HepG2 (cell line): Measurements from ENCODE around the gene ABHD17A. TPM values are rescaled to one million over a fixed set of nuclear protein-coding genes. Genes with fewer than 3 reads are reported as not detected.

Experiments
- ATAC-seq: fragments of 200-7000 bp; cut with Tn5 transposase; 3 replicates; pipeline ENCODE4 v1.9.1; 2020; ENCODE audit warnings: mild to moderate bottlenecking, moderate library complexity
- BruUV-seq: library from RNA; stranded (reverse); fragments of 400-500 nt; replicated peaks from 2 replicates; lab custom pipeline; 2021; lab: Mats Ljungman, UMichigan
- CTCF ChIA-PET: fragments of 300-600 bp; formaldehyde crosslinking; extraction: SDS; loops from one replicate; lab custom pipeline; 2021; ENCODE audit warnings: low total read pairs, inconsistent platforms, low intra/inter-chr PET ratio; lab: Yijun Ruan, JAX
- POLR2A ChIA-PET: fragments of 350-600 bp; sonication (Branson Sonifier 250); formaldehyde crosslinking; loops from one replicate; lab custom pipeline; 2020; ENCODE audit warnings: antibody characterized with exemption, inconsistent platforms; lab: Yijun Ruan, JAX
- DNase-seq: peaks from one replicate; pipeline ENCODE4 v3.0.0-alpha.2; 2015; ENCODE audit warnings: low spot score
- FAIRE-seq: peaks from 3 replicates; lab custom pipeline; 2011; peaks lifted over from hg19 to GRCh38; lab: Jason Lieb, UNC
- H2AFZ ChIP-seq: one replicate; pipeline ENCODE4 v1.6.1; 2011; ENCODE audit warnings: low read length, inconsistent platforms
- H3K27ac ChIP-seq: fragments of 300-600 bp; 3 replicates; pipeline ENCODE4 v1.8.0; 2011; ENCODE audit warnings: mixed run types, mild to moderate bottlenecking, mixed read lengths, low read length, inconsistent platforms; ENCODE audit not compliant: insufficient read depth; ENCODE audit errors: extremely low read length
- H3K27me3 ChIP-seq, 2 experiments: fragments of 200-600 bp in 1 of 2; 2 replicates in 1 of 2; 3 replicates in 1 of 2; pipeline versions ENCODE4 v1.6.0 to v1.8.0; 2011; ENCODE audit warnings: low read length in 2 of 2, mild to moderate bottlenecking in 2 of 2, moderate library complexity in 2 of 2, inconsistent platforms in 1 of 2; ENCODE audit not compliant: insufficient read depth in 2 of 2, control insufficient read depth in 1 of 2
- H3K36me3 ChIP-seq, 2 experiments: fragments of 200-600 bp in 1 of 2; replicated peaks in 1 of 2; 2 replicates in 1 of 2; 3 replicates in 1 of 2; pipeline versions ENCODE4 v1.5.1 to v1.8.0; 2011; ENCODE audit warnings: low read length in 2 of 2, inconsistent platforms in 1 of 2; ENCODE audit not compliant: insufficient read depth in 2 of 2, control insufficient read depth in 1 of 2
- H3K4me1 ChIP-seq: 2 replicates; pipeline ENCODE4 v1.5.1; 2012; ENCODE audit warnings: low read length, inconsistent platforms; ENCODE audit not compliant: insufficient read depth
- H3K4me2 ChIP-seq: 2 replicates; pipeline ENCODE4 v1.6.0; 2011; ENCODE audit warnings: low read depth, low read length, inconsistent platforms
- H3K4me3 ChIP-seq, 3 experiments: fragments of 200-600 bp in 1 of 3; sonication (generic), shearing (Covaris generic) in 1 of 3; replicated peaks in 1 of 3; 2 replicates each; pipeline ENCODE4 v1.5.1; 2011 to 2016; ENCODE audit warnings: low read length in 3 of 3, inconsistent platforms in 2 of 3, low read depth in 2 of 3, mild to moderate bottlenecking in 2 of 3, control low read depth in 1 of 3, mixed read lengths in 1 of 3; ENCODE audit not compliant: insufficient read depth in 1 of 3
- H3K79me2 ChIP-seq: one replicate; pipeline ENCODE4 v1.6.1; 2011; ENCODE audit warnings: low read length, inconsistent platforms; ENCODE audit not compliant: insufficient read depth
- H3K9ac ChIP-seq: 2 replicates; pipeline ENCODE4 v1.6.0; 2011; ENCODE audit warnings: mild to moderate bottlenecking, low read depth, low read length, inconsistent platforms; ENCODE audit not compliant: insufficient read depth
- H3K9me3 ChIP-seq: 2 replicates; pipeline ENCODE4 v1.5.1; 2012; ENCODE audit warnings: mild to moderate bottlenecking, low read length
- H4K20me1 ChIP-seq: 2 replicates; pipeline ENCODE4 v1.6.0; 2011; ENCODE audit warnings: inconsistent platforms, mild to moderate bottlenecking, low read length, moderate library complexity; ENCODE audit not compliant: insufficient read depth
- EEA1 ChIP-seq: sonication (generic); formaldehyde crosslinking; IDR thresholded peaks from 2 replicates; pipeline ENCODE4 v1.5.1; 2020; ENCODE audit warnings: mild to moderate bottlenecking, missing genetic modification reagents, borderline replicate concordance
- ERF ChIP-seq: IDR thresholded peaks from 2 replicates; pipeline ENCODE4 v1.6.1; 2018; ENCODE audit warnings: missing biosample characterization, missing genetic modification reagents
- ETV6 ChIP-seq: sonication (generic); formaldehyde crosslinking; conservative IDR thresholded peaks from 2 replicates; pipeline ENCODE4 v1.4.0; 2020; ENCODE audit warnings: missing genetic modification reagents
- FIP1L1 ChIP-seq: fragments of 200-400 bp; formaldehyde crosslinking; IDR thresholded peaks from 2 replicates; pipeline ENCODE4 v1.6.1; 2018; ENCODE audit warnings: low read depth, mild to moderate bottlenecking, low read length, moderate library complexity, borderline replicate concordance; ENCODE audit not compliant: insufficient read depth
- HMG20B ChIP-seq: conservative IDR thresholded peaks from 2 replicates; pipeline ENCODE4 v1.6.1; 2016; ENCODE audit warnings: missing genetic modification reagents, missing compliant biosample characterization
- MEIS2 ChIP-seq: sonication (generic); formaldehyde crosslinking; IDR thresholded peaks from 2 replicates; pipeline ENCODE4 v1.9.0; 2021; ENCODE audit warnings: mild to moderate bottlenecking, missing genetic modification reagents
- U2AF2 ChIP-seq: fragments of 200-400 bp; formaldehyde crosslinking; IDR thresholded peaks from 2 replicates; pipeline ENCODE4 v1.6.1; 2017; ENCODE audit warnings: low read depth, mild to moderate bottlenecking, low read length
- ZMAT3 ChIP-seq: sonication (generic); formaldehyde crosslinking; conservative IDR thresholded peaks from 2 replicates; pipeline ENCODE4 v1.7.0; 2021; ENCODE audit warnings: missing genetic modification reagents
- ZNF383 ChIP-seq: sonication (generic); formaldehyde crosslinking; IDR thresholded peaks from 2 replicates; pipeline ENCODE4 v1.4.0; 2020; ENCODE audit warnings: missing genetic modification reagents, mild to moderate bottlenecking, borderline replicate concordance
- ZNF75D ChIP-seq: sonication (generic); formaldehyde crosslinking; IDR thresholded peaks from 2 replicates; pipeline ENCODE4 v1.8.1; 2023; ENCODE audit warnings: missing genetic modification reagents, mild to moderate bottlenecking, borderline replicate concordance
- ZNF878 ChIP-seq: sonication (generic); formaldehyde crosslinking; IDR thresholded peaks from 2 replicates; pipeline ENCODE4 v1.8.1; 2023; ENCODE audit warnings: mild to moderate bottlenecking, missing genetic modification reagents, moderate library complexity
- WGBS: methylation state at CpG from one replicate; pipeline ENCODE4 v1.1.6; 2017; ENCODE audit warnings: low lambda C conversion rate; 5-methylcytosine and 5-hydroxymethylcytosine counted together
- in situ Hi-C: cut with HindIII; loops from 2 replicates; pipeline ENCODE4 v1.10.0; 2017; ENCODE audit warnings: low pct_unique_long_range_greater_than_20kb; ENCODE audit not compliant: extremely low pct_ligation_motif_present
- intact Hi-C: fragments of 100-400 bp; cut with micrococcal nuclease; formaldehyde crosslinking; loops from one replicate; pipeline ENCODE4 v1.10.0; 2022; ENCODE audit not compliant: unreplicated experiment
- polyA plus RNA-seq, 8 experiments: library from polyadenylated mRNA; depleted of rRNA in 3 of 8; stranded (reverse) in 7 of 8; unstranded in 1 of 8; fragments of >200 nt; fragmentation: Illumina TruSeq in 4 of 8; extraction: Trizol in 4 of 8; gene quantifications; 2 replicates each; pipeline versions ENCODE4 v1.2.1 to v1.2.3, GENCODE V29; 2011 to 2016; ENCODE audit warnings: low read depth in 4 of 8, missing spikeins in 1 of 8, mixed read lengths in 1 of 8; ENCODE audit not compliant: insufficient read depth in 1 of 8
- total RNA-seq, 5 experiments: library from RNA; depleted of rRNA; stranded (reverse); fragments of >200 nt; fragmentation: Illumina TruSeq; extraction: Trizol; gene quantifications; 2 replicates each; pipeline ENCODE4 v1.2.3, GENCODE V29; 2016; ENCODE audit warnings: low read depth in 1 of 5
- TF ChIP-seq, protein P1 (sequence below): sonication (generic); formaldehyde crosslinking; IDR thresholded peaks from 2 replicates; pipeline ENCODE4 v1.8.1; 2022; ENCODE audit warnings: low read depth, mild to moderate bottlenecking, missing genetic modification reagents

Gene ABHD17A
- total and polyA plus RNA-seq, 2 of the 13 experiments (the other 11 are each of a cell fraction or from before 2014, with no cell fraction given): 27.7 to 40.8 TPM

DNA sequence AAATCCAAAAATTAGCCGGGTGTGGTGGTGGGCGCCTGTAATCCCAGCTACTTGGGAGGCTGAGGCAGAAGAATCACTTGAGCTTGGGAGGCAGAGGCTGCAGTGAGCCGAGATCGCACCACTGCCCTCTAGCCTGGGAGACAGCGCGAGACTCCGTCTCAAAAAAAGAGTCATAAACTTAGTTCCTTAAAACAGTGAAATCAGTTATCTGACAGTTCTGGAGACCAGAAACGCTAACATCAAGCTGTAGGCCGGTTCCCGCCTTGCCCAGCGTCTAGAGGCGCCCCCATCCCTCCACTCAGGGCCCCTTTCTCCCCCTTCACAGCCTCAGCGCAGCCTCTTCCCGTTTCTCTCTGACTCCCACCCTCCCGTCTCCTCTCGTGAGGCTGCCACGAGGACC is 31.9 kb upstream of the ABHD17A start:
- Histone ChIP-seq H3K4me3 (no peak overlapping the region), H3K36me3 (peaks cover 23 to 53% of the 10 kb centered on the region in 2 experiments; a peak in 4 of 5 replicates), H3K9ac (no peak overlapping the region), H3K4me1 (no peaks in the 10 kb centered on the region), H4K20me1 (no peaks in the 10 kb centered on the region), H2AFZ (no peak overlapping the region), H3K9me3 (no peaks in the 10 kb centered on the region), H3K4me2 (no peak overlapping the region), H3K27me3 (no peaks in the 10 kb centered on the region; a peak in 1 of 5 replicates)
- no peak for FAIRE-seq
- ChIA-PET POLR2A (no interaction called here), CTCF (no interaction called here)
- TF ChIP-seq ZMAT3 (CRISPR knock-in tag) (no peak), HMG20B (CRISPR knock-in tag) (no peak), ERF (CRISPR knock-in tag) (no peak), MEIS2 (CRISPR knock-in tag) (no peak), U2AF2 (no peak), EEA1 (CRISPR knock-in tag) (no peak), ZNF878 (CRISPR knock-in tag) (no peak), ZNF75D (CRISPR knock-in tag) (no peak), FIP1L1 (no peak), ETV6 (CRISPR knock-in tag) (no peak), ZNF383 (CRISPR knock-in tag) (no peak)
- TF ChIP-seq, protein P1, sequence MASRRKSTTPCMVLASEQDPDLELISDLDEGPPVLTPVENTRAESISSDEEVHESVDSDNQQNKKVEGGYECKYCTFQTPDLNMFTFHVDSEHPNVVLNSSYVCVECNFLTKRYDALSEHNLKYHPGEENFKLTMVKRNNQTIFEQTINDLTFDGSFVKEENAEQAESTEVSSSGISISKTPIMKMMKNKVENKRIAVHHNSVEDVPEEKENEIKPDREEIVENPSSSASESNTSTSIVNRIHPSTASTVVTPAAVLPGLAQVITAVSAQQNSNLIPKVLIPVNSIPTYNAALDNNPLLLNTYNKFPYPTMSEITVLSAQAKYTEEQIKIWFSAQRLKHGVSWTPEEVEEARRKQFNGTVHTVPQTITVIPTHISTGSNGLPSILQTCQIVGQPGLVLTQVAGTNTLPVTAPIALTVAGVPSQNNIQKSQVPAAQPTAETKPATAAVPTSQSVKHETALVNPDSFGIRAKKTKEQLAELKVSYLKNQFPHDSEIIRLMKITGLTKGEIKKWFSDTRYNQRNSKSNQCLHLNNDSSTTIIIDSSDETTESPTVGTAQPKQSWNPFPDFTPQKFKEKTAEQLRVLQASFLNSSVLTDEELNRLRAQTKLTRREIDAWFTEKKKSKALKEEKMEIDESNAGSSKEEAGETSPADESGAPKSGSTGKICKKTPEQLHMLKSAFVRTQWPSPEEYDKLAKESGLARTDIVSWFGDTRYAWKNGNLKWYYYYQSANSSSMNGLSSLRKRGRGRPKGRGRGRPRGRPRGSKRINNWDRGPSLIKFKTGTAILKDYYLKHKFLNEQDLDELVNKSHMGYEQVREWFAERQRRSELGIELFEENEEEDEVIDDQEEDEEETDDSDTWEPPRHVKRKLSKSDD (CRISPR knock-in tag): no peak
- TF ChIP-seq, all 625 proteins: peak for 0
- Histone ChIP-seq H3K79me2 (peaks cover 6% of the 10 kb centered on the region), H3K27ac (no peak overlapping the region)
- intact Hi-C loops: no loop called here
- in situ Hi-C loops: no loop called here
- ATAC-seq (no peak), DNase-seq (no peak)
- BruUV-seq: no TSS peak
- WGBS: 94% methylated on average over 17 of the region's 17 CpGs
